Lung (tissue), 12 donors: ENCODE measurements around the gene FAM13A. TPM values are rescaled to one million over a fixed set of nuclear protein-coding genes. Genes with fewer than 3 reads are reported as not detected.

ENCODE experiments used
- ATAC-seq: fragments of 200-7000 bp; cut with Tn5 transposase; one replicate; pipeline ENCODE4 v1.9.1; 2020; ENCODE audit warnings: moderate number of reproducible peaks; ENCODE audit not compliant: insufficient read depth, low FRiP score
- DNase-seq, 3 donors: peaks; one replicate each; pipeline ENCODE4 v3.0.0-alpha.2; 2013 to 2017
- H3K27ac ChIP-seq, 2 donors: one replicate each; pipeline ENCODE4 v1.5.1; 2013; ENCODE audit warnings: mild to moderate bottlenecking in 2 of 2, moderate library complexity in 2 of 2, control low read depth in 1 of 2, inconsistent platforms in 1 of 2, low read depth in 1 of 2, low read length in 1 of 2
- H3K27me3 ChIP-seq, 3 donors: one replicate each; pipeline ENCODE4 v1.5.1; 2013; ENCODE audit warnings: low read length in 2 of 3; ENCODE audit not compliant: control insufficient read depth in 3 of 3, insufficient read depth in 3 of 3
- H3K36me3 ChIP-seq, 4 donors: one replicate each; pipeline ENCODE4 v1.5.1; 2013; ENCODE audit warnings: low read length in 4 of 4, mild to moderate bottlenecking in 1 of 4, moderate library complexity in 1 of 4; ENCODE audit not compliant: control insufficient read depth in 4 of 4, insufficient read depth in 4 of 4
- H3K4me1 ChIP-seq, 5 donors: one replicate each; pipeline ENCODE4 v1.5.1; 2013; ENCODE audit warnings: low read length in 5 of 5, mild to moderate bottlenecking in 2 of 5, moderate library complexity in 1 of 5; ENCODE audit not compliant: control insufficient read depth in 5 of 5, insufficient read depth in 5 of 5
- H3K4me3 ChIP-seq: one replicate; pipeline ENCODE4 v1.5.1; 2013; ENCODE audit warnings: mild to moderate bottlenecking, control low read depth, moderate library complexity
- H3K9ac ChIP-seq, 2 donors: one replicate each; pipeline ENCODE4 v1.5.1; 2013; ENCODE audit warnings: low read length in 2 of 2, control low read depth in 1 of 2; ENCODE audit not compliant: insufficient read depth in 1 of 2
- H3K9me3 ChIP-seq, 4 donors: one replicate each; pipeline ENCODE4 v1.5.1; 2013; ENCODE audit warnings: low read length in 3 of 4, mild to moderate bottlenecking in 1 of 4, moderate library complexity in 1 of 4; ENCODE audit not compliant: control insufficient read depth in 4 of 4, insufficient read depth in 3 of 4
- CTCF ChIP-seq: IDR thresholded peaks from 2 replicates; pipeline ENCODE4 v1.5.1; 2012; ENCODE audit warnings: mild to moderate bottlenecking; ENCODE audit errors: control extremely low read depth, extremely low read depth
- WGBS, 2 donors: extraction: QIAGEN DNeasy Blood & Tissue Kit; methylation state at CpG; one replicate each; pipeline ENCODE4 v1.1.7; 2013; 5-methylcytosine and 5-hydroxymethylcytosine counted together
- polyA plus RNA-seq, 2 donors: library from polyadenylated mRNA; stranded (reverse); fragments of 200-250 nt; gene quantifications; one replicate each; pipeline ENCODE4 v1.2.1, GENCODE V29; 2013
- total RNA-seq, 2 donors: library from RNA; depleted of rRNA in 1 of 2; stranded (reverse); fragments of >200 nt in 1 of 2; gene quantifications; one replicate each; pipeline ENCODE4 v1.2.1, GENCODE V29; 2014 to 2021
- donor health status: control.
- donor health status: control.
- donor health status: Bipolar disorder and iron deficiency.
- donor health status: healthy.
- donor health status: DM: yes; HTN: yes; CAD: no.

FAM13A gene
- total and polyA plus RNA-seq, 4 donors = 9.2 to 122 (median 29.3) TPM

GRCh38 chr4:88982757-88983156 is 74.2 kb downstream of the FAM13A start:
- Histone ChIP-seq H3K36me3 (peaks cover 0 to 3% (median 0%) of the 10 kb centered on the region in 4 donors), H3K4me1 (peaks cover 0 to 8% (median 0%) of the 10 kb centered on the region in 5 donors), H3K9me3 (no peaks in the 10 kb centered on the region), H3K27me3 (no peaks in the 10 kb centered on the region), H3K4me3 (no peak overlapping the region), H3K27ac (no peak overlapping the region), H3K9ac (no peak overlapping the region)
- ATAC-seq (no peak), DNase-seq (no peak)
- no peak for TF ChIP-seq CTCF

- ATAC-seq = no peak
- 76 to 92% methylated on average over 2 of the region's 2 CpGs for WGBS, 2 donors
- no peak overlapping the region for H3K27ac ChIP-seq
Observed at GRCh38 chr4:88981993-88982392, 75.0 kb downstream of the FAM13A start.

GRCh38 chr4:88981556-88981955 is 75.4 kb downstream of the FAM13A start:
- Histone ChIP-seq H3K4me3 (no peak overlapping the region), H3K4me1 (peaks cover 0 to 8% (median 0%) of the 10 kb centered on the region in 5 donors), H3K36me3 (peaks cover 0 to 3% (median 0%) of the 10 kb centered on the region in 4 donors), H3K27me3 (no peaks in the 10 kb centered on the region), H3K27ac (no peak overlapping the region), H3K9ac (no peak overlapping the region), H3K9me3 (no peaks in the 10 kb centered on the region)
- 84 to 91% methylated on average over 2 of the region's 2 CpGs for WGBS, 2 donors
- no peak for DNase-seq
- ATAC-seq = no peak
- TF ChIP-seq CTCF = no peak

More at GRCh38 chr4:88981993-88982392, 75.0 kb downstream of the FAM13A start:
- TF ChIP-seq CTCF = no peak
- peaks cover 0 to 3% (median 0%) of the 10 kb centered on the region in 4 donors for H3K36me3 ChIP-seq
- peaks cover 0 to 8% (median 0%) of the 10 kb centered on the region in 5 donors for H3K4me1 ChIP-seq
- H3K4me3 ChIP-seq = no peak overlapping the region
- no peaks in the 10 kb centered on the region for H3K9me3 ChIP-seq
- DNase-seq = no peak
- H3K9ac ChIP-seq = no peak overlapping the region
- H3K27me3 ChIP-seq = no peaks in the 10 kb centered on the region

- H3K36me3 ChIP-seq = peaks cover 0 to 3% (median 0%) of the 10 kb centered on the region in 4 donors
- no peak overlapping the region for H3K9ac ChIP-seq
- no peak for ATAC-seq
- peaks cover 0 to 8% (median 0%) of the 10 kb centered on the region in 5 donors for H3K4me1 ChIP-seq
- no peak overlapping the region for H3K4me3 ChIP-seq
- no peak for TF ChIP-seq CTCF
- DNase-seq = peak in 2 of 3 donors; percentile 28 to 58
- no peaks in the 10 kb centered on the region for H3K27me3 ChIP-seq
- no peaks in the 10 kb centered on the region for H3K9me3 ChIP-seq
- 76 to 85% methylated on average over 2 of the region's 2 CpGs for WGBS, 2 donors
- no peak overlapping the region for H3K27ac ChIP-seq
Observed at GRCh38 chr4:88979276-88979675, 77.7 kb downstream of the FAM13A start.
